CD4-positive, alpha-beta memory T cell (primary cell): ENCODE data around the gene TMEM87A. TPM values are rescaled to one million over a fixed set of nuclear protein-coding genes. Genes with fewer than 3 reads are reported as not detected.
"Not testable (repeated sequence)": the region's sequence is repeated elsewhere in the genome, so short reads cannot be mapped to it uniquely, and the experiment has no call there.

ENCODE experiments used
- CTCF ChIA-PET: fragments of 350-600 bp; sonication (Branson Sonifier 250); formaldehyde crosslinking; loops from one replicate; lab custom pipeline; 2021; ENCODE audit warnings: inconsistent platforms; ENCODE audit not compliant: partially characterized antibody; lab: Charles Lee
- POLR2A ChIA-PET: fragments of 350-600 bp; sonication (Branson Sonifier 250); formaldehyde crosslinking; loops from one replicate; lab custom pipeline; 2021; ENCODE audit not compliant: partially characterized antibody; lab: Charles Lee
- DNase-seq, 5 donors: peaks; one replicate each; pipeline versions ENCODE4 v3.0.0 to v3.0.0-alpha.2; 2020 to 2022; ENCODE audit warnings: mixed read lengths in 1 of 5
- H3K27ac ChIP-seq: one replicate; pipeline ENCODE4 v1.7.0; 2013; ENCODE audit warnings: low read depth, low read length
- H3K27me3 ChIP-seq: 2 replicates; pipeline ENCODE4 v1.7.0; 2013; ENCODE audit warnings: mild to moderate bottlenecking, low read length, moderate library complexity; ENCODE audit not compliant: insufficient read depth
- H3K36me3 ChIP-seq: 2 replicates; pipeline ENCODE4 v1.7.0; 2013; ENCODE audit warnings: mild to moderate bottlenecking, low read length, moderate library complexity; ENCODE audit not compliant: insufficient read depth
- H3K4me1 ChIP-seq: 2 replicates; pipeline ENCODE4 v1.7.0; 2013; ENCODE audit warnings: mild to moderate bottlenecking, low read length, moderate library complexity; ENCODE audit not compliant: insufficient read depth
- H3K4me3 ChIP-seq, 2 donors: one replicate each; pipeline ENCODE4 v1.7.0; 2013; ENCODE audit warnings: low read length in 2 of 2, mild to moderate bottlenecking in 1 of 2
- H3K9me3 ChIP-seq, 2 donors: one replicate each; pipeline ENCODE4 v1.7.0; 2013; ENCODE audit warnings: low read length in 2 of 2, control low read depth in 1 of 2; ENCODE audit not compliant: control insufficient read depth in 1 of 2
- H3K27ac Mint-ChIP-seq, 7 donors: one replicate each; pipeline ENCODE4 v1.8.0; 2020 to 2021; ENCODE audit warnings: mixed read lengths in 7 of 7, mild to moderate bottlenecking in 6 of 7, inconsistent platforms in 3 of 7, moderate library complexity in 3 of 7
- H3K27me3 Mint-ChIP-seq, 2 donors: one replicate each; pipeline ENCODE4 v1.8.0; 2020 to 2021; ENCODE audit warnings: mixed read lengths in 2 of 2
- H3K36me3 Mint-ChIP-seq, 2 donors: one replicate each; pipeline ENCODE4 v1.8.0; 2020 to 2021; ENCODE audit warnings: mixed read lengths in 2 of 2, inconsistent platforms in 1 of 2, mild to moderate bottlenecking in 1 of 2
- H3K4me1 Mint-ChIP-seq, 4 donors: one replicate each; pipeline ENCODE4 v1.8.0; 2020 to 2021; ENCODE audit warnings: mixed read lengths in 4 of 4, mild to moderate bottlenecking in 1 of 4
- H3K4me3 Mint-ChIP-seq, 8 donors: one replicate each; pipeline ENCODE4 v1.8.0; 2020 to 2021; ENCODE audit warnings: mixed read lengths in 8 of 8, mild to moderate bottlenecking in 7 of 8, moderate library complexity in 6 of 8, inconsistent platforms in 3 of 8
- H3K9me3 Mint-ChIP-seq, 8 donors: one replicate each; pipeline ENCODE4 v1.8.0; 2020 to 2021; ENCODE audit warnings: mixed read lengths in 8 of 8, mild to moderate bottlenecking in 5 of 8, inconsistent platforms in 3 of 8, moderate library complexity in 1 of 8
- intact Hi-C: fragments of 100-400 bp; cut with micrococcal nuclease; formaldehyde crosslinking; loops from one replicate; pipeline ENCODE4 v1.15.1; 2023
- polyA plus RNA-seq, 2 donors: library from polyadenylated mRNA; unstranded; fragments of 300-500 nt; fragmentation: Illumina TruSeq; gene quantifications; one replicate each; pipeline ENCODE4 v1.2.3, GENCODE V29; 2021
- total RNA-seq, 2 experiments: library from RNA; stranded (reverse); gene quantifications; one replicate each; pipeline ENCODE4 v1.2.3, GENCODE V29; 2021

The TMEM87A gene, protein sequence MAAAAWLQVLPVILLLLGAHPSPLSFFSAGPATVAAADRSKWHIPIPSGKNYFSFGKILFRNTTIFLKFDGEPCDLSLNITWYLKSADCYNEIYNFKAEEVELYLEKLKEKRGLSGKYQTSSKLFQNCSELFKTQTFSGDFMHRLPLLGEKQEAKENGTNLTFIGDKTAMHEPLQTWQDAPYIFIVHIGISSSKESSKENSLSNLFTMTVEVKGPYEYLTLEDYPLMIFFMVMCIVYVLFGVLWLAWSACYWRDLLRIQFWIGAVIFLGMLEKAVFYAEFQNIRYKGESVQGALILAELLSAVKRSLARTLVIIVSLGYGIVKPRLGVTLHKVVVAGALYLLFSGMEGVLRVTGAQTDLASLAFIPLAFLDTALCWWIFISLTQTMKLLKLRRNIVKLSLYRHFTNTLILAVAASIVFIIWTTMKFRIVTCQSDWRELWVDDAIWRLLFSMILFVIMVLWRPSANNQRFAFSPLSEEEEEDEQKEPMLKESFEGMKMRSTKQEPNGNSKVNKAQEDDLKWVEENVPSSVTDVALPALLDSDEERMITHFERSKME
- 10 to 100 TPM; 49.9 to 56.6 TPM for total RNA-seq
- polyA plus RNA-seq, result 10 to 100 TPM; 60.7 to 98.0 TPM

DNA sequence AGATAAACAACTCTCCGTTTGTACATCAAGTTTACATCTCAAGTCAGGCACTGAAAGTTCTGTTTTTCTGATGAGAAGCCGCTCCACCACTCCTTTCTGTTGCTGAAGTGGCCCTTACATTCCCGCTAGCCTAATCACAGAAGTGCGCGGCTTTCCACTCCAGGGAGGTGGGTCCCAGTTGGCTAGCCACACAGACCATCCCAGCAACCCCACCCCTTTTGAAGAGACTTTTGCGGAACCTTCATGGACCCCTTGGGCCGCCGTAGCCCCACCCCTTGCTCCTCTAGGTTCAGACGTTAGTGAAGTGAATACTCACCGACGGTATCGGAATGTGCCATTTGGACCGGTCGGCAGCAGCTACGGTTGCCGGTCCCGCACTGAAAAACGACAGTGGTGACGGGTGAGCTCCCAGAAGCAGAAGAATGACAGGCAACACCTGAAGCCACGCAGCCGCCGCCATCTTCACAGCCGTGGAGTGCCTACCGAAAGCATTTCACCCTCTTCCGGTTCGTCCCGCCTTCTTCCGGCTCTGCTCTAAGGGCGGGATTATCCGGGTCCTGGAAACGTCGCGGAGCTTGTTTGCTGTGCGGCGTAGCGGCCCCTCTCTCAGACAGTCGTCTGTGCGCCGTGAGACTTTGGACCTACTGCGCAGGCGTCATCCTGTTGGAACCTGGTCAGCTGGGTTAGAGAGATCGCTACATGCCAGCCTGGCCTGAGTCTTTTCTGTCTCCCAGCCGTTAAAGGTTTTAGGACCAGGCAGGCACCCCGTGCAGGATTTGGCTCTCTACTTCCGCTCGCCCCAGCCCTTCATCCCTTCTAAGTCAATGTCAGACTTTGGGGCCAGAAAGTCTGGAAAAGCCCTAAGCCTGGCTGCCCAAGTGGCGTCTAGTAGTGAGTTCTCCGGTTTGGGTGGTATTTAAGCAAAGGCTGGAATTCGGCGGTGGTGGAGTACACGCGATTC is at the start of gene TMEM87A, which contains the start of gene GANC:
TSS of gene TMEM87A (minus strand) at position 495 of the 961 bp plus-strand sequence. CDS start at position 460, 35 bp downstream.
TSS of gene GANC (plus strand) at position 263 of the 961 bp plus-strand sequence. CDS start 1,281 bp downstream, outside the sequence.
- CTCF ChIA-PET, result interaction anchor here (0.8 kb wide), 1 partner anchor 10 kb away, joined by 5 read pairs; no protein-coding TSS in a partner anchor
- peaks cover 52% of the 10 kb centered on the region for H3K4me1 ChIP-seq
- POLR2A ChIA-PET, result interaction anchor here (0.5 to 2.2 kb wide), 19 partner anchors 8 to 1237 kb away, joined by 3 to 20 read pairs (median 4); partner anchors contain the start of genes EHD4, HAUS2, LRRC57 and MGA
- H3K4me3 ChIP-seq, result peak within 1 kb of the TSS; percentile 73 to 98
- peak within 1 kb of the TSS; percentile 95 to 100 (median 99) for H3K27ac Mint-ChIP-seq
- H3K36me3 ChIP-seq, result peaks cover 1% of the 10 kb centered on the region
- intact Hi-C loops, result loop anchor here (1.0 to 10.0 kb wide), 4 partner anchors 65 to 652 kb away; partner anchors contain the start of genes EHD4, TTBK2, VPS39 and ZNF106
- peak within 1 kb of the TSS; percentile 87 for H3K27ac ChIP-seq
- peaks cover under 1 to 29% of the 10 kb centered on the region in 2 donors for H3K36me3 Mint-ChIP-seq
- H3K27me3 ChIP-seq, result no peaks in the 10 kb centered on the region
- peaks cover 0 to 2% of the 10 kb centered on the region in 2 donors for H3K27me3 Mint-ChIP-seq
- H3K4me3 Mint-ChIP-seq, result peak within 1 kb of the TSS; percentile 92 to 100 (median 99)
- no peaks in the 10 kb centered on the region for H3K9me3 ChIP-seq
- H3K9me3 Mint-ChIP-seq, result no peaks in the 10 kb centered on the region
- H3K4me1 Mint-ChIP-seq, result peaks cover 38 to 69% (median 53%) of the 10 kb centered on the region in 4 donors
- DNase-seq, result peak; percentile 94 to 98 (median 95)

DNA sequence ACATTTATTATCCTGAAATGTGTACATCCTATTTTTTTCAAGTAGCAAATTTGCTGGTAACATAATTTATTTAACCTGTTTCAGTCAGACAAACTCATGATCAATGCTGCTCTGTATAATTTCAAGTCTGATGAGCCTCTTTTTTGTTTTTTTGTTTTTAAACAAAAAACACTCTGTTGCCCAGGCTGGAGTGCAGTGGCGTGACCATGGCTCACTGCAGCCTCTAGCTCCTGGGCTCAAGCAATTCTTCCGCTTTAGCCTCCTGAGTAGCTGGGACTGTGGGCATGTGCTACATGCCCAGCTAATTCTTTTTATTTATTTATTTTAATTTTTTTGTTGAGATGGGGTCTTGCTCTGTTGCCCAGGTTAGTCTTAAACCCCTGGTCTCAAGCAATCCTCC is 46.0 kb upstream of the TMEM87A start:
- H3K36me3 ChIP-seq, result peaks cover 3% of the 10 kb centered on the region

DNA sequence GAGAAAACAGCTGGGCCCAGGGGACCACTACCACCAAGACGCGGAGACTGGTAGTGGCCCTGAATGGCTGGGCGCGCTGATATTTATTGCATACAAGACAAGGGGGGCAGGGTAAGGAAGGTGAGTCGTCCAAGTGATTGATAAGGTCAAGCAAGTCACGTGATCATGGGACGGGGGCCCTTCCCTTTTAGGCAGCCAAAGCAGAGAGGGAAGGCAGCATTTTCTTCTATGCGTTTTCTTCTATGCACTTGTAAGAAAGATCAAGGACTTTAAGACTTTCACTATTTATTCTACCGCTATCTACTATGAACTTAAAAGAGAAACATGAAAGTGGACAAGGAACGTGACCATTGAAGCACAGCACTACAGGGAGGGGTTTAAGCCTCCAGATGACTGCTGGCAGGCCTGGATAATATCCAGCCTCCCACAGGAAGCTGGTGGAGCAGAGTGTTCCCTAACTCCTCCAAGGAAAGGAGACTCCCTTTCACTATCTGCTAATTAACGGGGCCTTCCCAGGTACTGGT is 43.1 kb upstream of the TMEM87A start:
- H3K27me3 ChIP-seq, H3K27ac ChIP-seq, POLR2A ChIA-PET, H3K9me3 ChIP-seq, H3K36me3 ChIP-seq, H3K4me3 Mint-ChIP-seq, H3K9me3 Mint-ChIP-seq, H3K4me1 ChIP-seq, DNase-seq, intact Hi-C loops, H3K4me3 ChIP-seq, CTCF ChIA-PET, H3K27me3 Mint-ChIP-seq, H3K4me1 Mint-ChIP-seq: not testable (repeated sequence)
- peaks cover 28 to 38% of the 10 kb centered on the region in 2 donors for H3K36me3 Mint-ChIP-seq
- H3K27ac Mint-ChIP-seq, result peak overlapping the region in 1 of 7 donors; percentile 30

More for the DNA sequence above, 46.0 kb upstream of the TMEM87A start:
- CTCF ChIA-PET, result interaction anchor here (0.8 kb wide), 1 partner anchor 13 kb away, joined by 3 read pairs; no protein-coding TSS in a partner anchor
- Mint-ChIP-seq H3K9me3 (no peaks in the 10 kb centered on the region), H3K27ac (no peak overlapping the region), H3K4me1 (no peaks in the 10 kb centered on the region), H3K4me3 (no peak overlapping the region), H3K36me3 (peaks cover 25 to 45% of the 10 kb centered on the region in 2 donors), H3K27me3 (no peaks in the 10 kb centered on the region)
- no peaks in the 10 kb centered on the region for H3K9me3 ChIP-seq
- POLR2A ChIA-PET, result no interaction called here
- no peak overlapping the region for H3K27ac ChIP-seq
- no peaks in the 10 kb centered on the region for H3K27me3 ChIP-seq
- H3K4me3 ChIP-seq, result no peak overlapping the region
- H3K4me1 ChIP-seq, result no peaks in the 10 kb centered on the region
- DNase-seq, result no peak
- intact Hi-C loops, result no loop called here

DNA sequence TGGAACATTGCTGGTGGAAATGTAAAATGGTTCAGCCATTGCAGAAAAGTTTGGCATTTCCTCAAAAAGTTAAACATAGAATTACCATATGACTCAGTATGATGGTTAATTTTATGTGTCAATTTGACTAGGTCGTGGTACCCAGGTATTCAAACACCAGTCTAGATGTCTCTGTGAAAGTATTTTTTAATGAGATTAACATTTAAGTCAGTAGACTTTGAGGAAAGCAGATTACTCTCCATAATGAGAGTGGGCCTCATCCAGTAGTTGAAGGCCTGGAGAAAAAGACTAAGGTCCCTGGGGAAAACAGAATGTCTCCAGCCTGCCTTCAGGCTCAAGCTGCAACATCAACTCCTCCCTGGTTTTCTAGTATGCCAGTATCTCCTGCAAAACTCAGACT is 42.3 kb upstream of the TMEM87A start:
- Histone ChIP-seq H3K36me3 (peaks cover 6% of the 10 kb centered on the region), H3K27ac (no peak overlapping the region), H3K27me3 (no peaks in the 10 kb centered on the region), H3K9me3 (no peaks in the 10 kb centered on the region), H3K4me1 (no peaks in the 10 kb centered on the region), H3K4me3 (no peak overlapping the region)
- H3K36me3 Mint-ChIP-seq, result peaks cover 34 to 41% of the 10 kb centered on the region in 2 donors
- no peak overlapping the region for H3K27ac Mint-ChIP-seq
- POLR2A ChIA-PET, result no interaction called here
- H3K4me3 Mint-ChIP-seq, result no peak overlapping the region
- H3K4me1 Mint-ChIP-seq, result no peaks in the 10 kb centered on the region
- CTCF ChIA-PET, result no interaction called here
- no peak for DNase-seq
- no peaks in the 10 kb centered on the region for H3K9me3 Mint-ChIP-seq
- no peaks in the 10 kb centered on the region for H3K27me3 Mint-ChIP-seq
- intact Hi-C loops, result no loop called here

DNA sequence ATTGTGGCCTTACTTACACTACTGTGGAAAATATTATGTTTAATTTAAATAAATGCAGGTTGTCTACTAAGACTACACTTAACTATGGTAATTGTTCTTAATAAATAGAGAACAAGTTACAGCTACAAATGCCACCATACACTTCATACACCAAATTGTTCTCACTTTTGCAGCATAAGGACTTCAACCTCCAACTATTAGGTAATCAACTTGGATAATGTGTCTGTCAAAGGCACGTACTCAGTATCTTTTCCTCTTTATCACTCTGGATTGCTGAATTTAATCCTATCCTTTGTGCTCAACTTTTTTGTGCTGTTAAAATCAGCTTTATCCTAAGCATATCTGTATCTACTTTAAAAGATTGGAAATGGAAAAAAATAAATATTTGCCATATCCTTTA is 41.6 kb upstream of the TMEM87A start:
- intact Hi-C loops, result no loop called here
- Mint-ChIP-seq H3K27me3 (no peaks in the 10 kb centered on the region), H3K4me1 (no peaks in the 10 kb centered on the region), H3K36me3 (peaks cover 41 to 48% of the 10 kb centered on the region in 2 donors), H3K27ac (no peak overlapping the region), H3K9me3 (no peaks in the 10 kb centered on the region), H3K4me3 (no peak overlapping the region)
- no peaks in the 10 kb centered on the region for H3K4me1 ChIP-seq
- no peak for DNase-seq
- no peaks in the 10 kb centered on the region for H3K9me3 ChIP-seq
- POLR2A ChIA-PET, result no interaction called here
- no peak overlapping the region for H3K4me3 ChIP-seq
- no peak overlapping the region for H3K27ac ChIP-seq
- H3K27me3 ChIP-seq, result no peaks in the 10 kb centered on the region
- CTCF ChIA-PET, result no interaction called here
- H3K36me3 ChIP-seq, result peaks cover 9% of the 10 kb centered on the region

DNA sequence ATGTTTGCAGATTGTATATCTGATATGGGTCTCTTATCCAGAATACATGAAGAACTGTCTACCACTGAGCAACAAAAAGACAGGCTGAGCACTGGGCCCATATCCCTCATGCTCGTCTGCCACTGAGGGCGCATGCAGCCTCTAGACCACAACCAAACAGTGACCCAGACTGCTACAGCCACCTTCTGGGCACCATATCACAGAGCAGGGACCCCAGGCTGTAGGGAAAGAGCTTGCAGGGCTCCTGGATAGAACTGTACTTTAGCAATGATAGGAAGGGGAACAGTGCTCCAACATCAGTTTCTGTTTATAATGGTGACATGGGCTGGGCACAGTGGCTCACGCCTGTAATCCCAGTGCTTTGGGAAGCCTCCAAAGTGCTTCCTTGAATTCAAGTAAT is 40.2 kb upstream of the TMEM87A start:
- DNase-seq, result no peak
- ChIA-PET CTCF (interaction anchor here (0.9 kb wide), 1 partner anchor 11 kb away, joined by 3 read pairs; no protein-coding TSS in a partner anchor), POLR2A (no interaction called here)
- H3K27me3 Mint-ChIP-seq, result no peaks in the 10 kb centered on the region
- Histone ChIP-seq H3K36me3 (peaks cover 9% of the 10 kb centered on the region), H3K27me3 (no peaks in the 10 kb centered on the region), H3K4me3 (no peak overlapping the region), H3K27ac (no peak overlapping the region), H3K9me3 (no peaks in the 10 kb centered on the region), H3K4me1 (no peaks in the 10 kb centered on the region)
- intact Hi-C loops, result no loop called here
- peaks cover 42 to 49% of the 10 kb centered on the region in 2 donors for H3K36me3 Mint-ChIP-seq
- no peaks in the 10 kb centered on the region for H3K4me1 Mint-ChIP-seq
- no peaks in the 10 kb centered on the region for H3K9me3 Mint-ChIP-seq
- H3K27ac Mint-ChIP-seq, result no peak overlapping the region
- no peak overlapping the region for H3K4me3 Mint-ChIP-seq
